ENCODE data around the gene CATSPERB.
"Not testable (repeated sequence)": the region's sequence is repeated elsewhere in the genome, so short reads cannot be mapped to it uniquely, and the experiment has no call there.

CATSPERB gene

DNA sequence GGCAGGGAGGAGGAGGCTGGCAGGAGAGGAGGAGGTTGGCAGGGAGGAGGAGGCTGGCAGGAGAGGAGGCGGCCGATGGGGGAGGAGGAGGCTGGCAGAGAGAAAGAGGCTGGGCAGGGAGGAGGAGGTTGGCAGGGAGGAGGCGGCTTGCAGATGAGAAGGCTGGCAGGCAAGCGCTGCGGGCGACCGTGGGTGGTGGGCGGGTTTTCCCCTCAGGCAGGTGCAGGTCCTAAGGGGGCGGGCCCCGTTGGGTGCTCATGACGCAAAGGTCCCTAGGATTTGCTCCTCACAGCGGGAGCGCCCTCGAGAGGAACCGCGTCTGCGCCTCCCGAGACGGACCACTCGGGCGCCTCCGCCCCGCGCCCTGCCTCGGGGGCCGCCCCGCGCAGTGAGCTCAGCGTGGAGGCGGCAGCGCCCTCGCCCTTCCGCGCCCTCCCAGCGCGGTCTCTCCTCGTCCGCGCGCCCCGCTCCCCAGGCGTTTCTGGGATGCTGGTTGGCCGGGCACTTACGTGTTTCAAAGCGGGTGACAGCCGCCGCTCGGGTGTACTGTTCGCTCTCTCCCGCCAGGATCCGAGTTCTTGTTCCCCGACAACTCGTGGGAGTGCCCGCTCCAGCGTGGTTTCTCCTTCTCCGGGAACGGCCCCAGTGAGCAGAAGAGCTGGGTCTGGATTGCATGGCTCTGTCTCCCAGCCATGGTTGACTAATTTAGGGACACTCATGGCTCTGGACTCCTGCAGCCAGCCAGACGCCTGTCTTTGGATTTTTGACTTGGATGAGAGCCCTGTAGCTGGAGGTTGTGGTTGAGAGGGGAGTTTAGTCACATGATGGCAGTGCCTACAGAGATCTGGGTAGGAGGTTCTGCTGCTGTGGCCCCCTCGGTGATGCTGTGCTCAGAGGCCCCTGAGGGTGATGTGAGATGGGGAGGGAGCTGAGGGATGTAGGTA lies 157.7 kb downstream of the CATSPERB start:
- DNase-seq: peak; percentile 74

DNA sequence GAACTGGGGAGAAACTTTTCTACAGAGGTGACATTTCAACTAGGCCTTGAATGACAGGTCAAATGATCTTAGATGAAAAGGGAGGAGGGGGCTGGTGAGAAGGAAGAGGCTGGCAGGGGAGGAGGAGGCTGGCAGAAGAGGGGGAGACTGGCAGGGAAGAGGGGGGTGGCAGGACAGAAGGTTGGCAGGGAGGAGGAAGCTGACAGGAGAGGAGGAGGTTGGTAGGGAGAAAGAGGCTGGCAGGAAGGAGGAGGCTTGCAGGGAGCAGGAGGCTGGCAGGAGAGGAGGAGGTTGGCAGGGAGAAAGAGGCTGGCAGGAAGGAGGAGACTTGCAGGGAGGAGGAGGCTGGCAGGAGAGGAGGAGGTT lies 158.4 kb downstream of the CATSPERB start:
- DNase-seq: no peak

DNA sequence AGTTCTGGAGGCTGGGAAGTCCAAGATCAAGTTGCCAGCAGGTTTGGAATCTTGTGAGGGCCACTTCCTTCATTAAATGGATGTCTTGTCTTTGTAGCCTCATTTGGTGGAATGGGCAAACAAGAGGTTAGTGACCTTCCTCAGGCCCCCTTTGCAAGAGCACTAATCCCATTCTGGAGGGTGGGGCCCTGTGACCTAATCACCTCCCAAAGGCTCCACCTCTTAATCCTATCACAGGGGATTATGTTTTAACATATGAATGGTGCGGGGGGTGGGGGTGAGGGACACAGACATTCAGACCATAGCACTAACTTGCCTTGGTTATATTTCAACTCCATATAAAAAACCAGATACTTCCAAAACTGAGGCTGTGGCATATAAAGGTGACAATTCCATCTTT lies 161.9 kb downstream of the CATSPERB start:
- no peak for DNase-seq

DNA sequence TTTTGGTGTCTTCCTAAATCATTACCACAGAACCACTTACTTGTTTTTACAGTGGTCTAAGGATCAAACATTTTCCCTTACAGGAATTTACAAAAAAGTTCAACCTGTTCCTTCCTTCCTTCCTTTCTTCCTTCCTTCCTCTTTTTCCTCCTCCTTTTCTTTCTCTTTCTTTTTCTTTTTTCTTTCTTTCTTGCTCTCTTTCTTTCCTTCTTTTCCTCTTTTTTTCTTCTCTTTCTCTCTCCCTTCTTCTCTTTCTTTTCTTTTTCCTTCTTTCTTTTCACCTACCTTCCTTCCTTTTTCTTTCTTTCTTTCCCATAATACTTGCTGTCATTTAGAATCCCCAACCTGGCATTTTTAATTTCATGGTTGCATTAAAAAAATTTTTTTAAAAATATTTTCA lies 162.6 kb downstream of the CATSPERB start:
- no peak for DNase-seq

DNA sequence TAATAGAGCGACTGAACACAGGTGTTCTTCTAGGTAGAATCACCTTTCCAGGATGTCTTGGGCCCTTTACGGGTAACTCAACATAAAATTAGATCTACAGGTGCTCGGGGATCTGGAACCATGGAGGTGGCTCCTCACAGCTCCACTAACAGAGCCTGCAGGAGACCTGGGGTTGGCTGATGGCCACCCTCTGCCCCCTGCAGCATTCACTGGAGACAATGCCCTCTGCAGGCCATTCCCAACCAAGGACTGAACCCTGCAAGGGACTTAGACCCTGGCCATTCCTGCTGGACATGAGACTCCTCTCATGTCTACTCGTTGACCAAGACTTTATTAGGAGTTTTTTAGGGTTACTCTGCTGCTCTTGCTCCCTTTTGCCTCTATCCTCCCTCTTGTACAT lies 163.3 kb downstream of the CATSPERB start:
- DNase-seq: no peak

DNA sequence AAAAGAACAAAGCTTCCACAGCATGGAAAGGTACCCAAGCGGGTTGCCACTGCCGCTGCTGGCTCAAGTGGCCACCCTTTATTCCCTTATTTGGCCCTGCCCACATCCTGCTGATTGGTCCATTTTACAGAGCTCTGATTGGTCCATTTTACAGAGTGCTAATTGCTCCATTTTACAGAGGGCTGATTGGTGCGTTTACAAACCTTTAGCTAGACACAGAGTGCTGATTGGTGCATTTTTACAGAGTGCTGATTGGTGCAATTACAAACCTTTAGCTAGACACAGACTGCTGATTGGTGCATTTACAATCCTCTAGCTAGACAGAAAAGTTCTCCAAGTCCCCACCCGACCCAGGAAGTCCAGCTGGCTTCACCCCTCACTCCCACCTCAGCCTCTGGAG lies 164.1 kb downstream of the CATSPERB start:
- DNase-seq: not testable (repeated sequence)

DNA sequence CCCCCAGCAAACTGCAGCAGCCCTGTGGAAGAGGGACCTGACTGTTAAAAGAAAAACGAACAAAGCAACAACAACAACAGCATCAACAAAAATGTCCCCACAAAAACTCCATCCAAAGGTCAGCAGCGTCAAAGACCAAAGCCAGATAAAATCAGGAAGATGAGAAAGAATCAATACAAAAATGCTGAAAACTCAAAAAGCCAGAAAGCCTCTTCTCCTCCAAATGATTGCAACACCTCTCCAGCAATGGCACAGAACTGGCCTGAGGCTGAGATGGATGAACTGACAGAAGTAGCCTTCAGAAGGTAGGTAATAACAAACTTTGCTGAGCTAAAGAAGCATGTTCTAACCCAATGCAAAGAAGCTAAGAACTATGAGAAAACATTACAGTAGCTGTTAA lies 176.4 kb downstream of the CATSPERB start:
- no peak for DNase-seq

DNA sequence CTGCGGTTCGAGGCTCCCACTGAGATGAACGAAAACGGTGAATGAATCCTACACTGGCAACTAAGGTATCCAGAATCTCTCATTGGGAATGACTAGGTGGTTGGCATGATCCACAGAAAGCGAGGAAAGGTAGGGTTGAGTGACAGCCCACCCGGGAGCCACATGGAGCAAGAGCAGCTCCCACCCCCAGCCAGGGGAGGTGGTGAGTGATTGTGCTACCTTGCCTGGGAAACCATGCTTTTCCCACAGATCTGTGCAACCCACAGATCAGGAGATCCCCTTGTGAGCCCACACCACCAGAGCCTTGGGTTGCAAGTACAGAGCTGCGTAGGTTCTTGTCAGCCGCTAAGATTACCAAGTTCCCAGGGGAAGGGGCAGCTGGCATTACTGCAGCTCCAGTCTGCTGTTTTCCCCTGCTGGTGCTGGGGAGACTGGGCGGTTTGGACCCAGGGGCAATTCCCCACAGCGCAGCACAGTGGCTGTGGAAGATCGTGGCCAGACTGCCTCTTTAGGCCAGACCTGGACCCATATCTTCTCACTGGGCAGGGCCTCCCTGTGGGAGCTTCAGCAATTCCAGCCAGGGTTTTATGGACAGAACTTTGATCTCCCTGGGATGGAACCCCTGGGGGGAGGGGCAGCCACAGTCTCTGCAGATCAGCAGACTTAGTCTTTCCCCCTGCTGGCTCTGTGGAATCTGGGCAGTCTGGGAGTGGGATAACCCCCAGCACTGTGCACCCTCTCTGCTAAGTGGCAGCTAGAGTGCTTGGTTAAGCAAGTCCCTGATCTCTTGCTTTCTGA lies 177.2 kb downstream of the CATSPERB start:
- no peak for DNase-seq

DNA sequence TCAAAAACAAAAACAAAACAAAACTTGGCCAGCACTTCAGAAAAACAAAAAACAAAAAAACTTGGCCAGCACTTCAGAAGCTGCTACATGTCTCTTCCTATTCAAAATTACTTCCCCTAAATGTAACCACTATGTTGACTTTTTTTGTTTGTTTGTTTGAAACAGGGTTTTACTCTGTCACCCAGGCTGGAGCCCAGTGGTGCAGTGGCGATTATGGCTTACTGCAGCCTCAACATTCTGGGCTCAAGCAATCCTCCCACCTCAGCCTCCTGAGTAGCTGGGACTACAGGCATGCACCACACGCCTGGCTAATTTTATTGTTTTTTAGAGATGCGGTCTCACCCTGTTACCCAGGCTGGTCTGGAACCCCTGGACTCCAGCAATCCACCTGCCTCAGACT lies 183.8 kb downstream of the CATSPERB start:
- DNase-seq: no peak

DNA sequence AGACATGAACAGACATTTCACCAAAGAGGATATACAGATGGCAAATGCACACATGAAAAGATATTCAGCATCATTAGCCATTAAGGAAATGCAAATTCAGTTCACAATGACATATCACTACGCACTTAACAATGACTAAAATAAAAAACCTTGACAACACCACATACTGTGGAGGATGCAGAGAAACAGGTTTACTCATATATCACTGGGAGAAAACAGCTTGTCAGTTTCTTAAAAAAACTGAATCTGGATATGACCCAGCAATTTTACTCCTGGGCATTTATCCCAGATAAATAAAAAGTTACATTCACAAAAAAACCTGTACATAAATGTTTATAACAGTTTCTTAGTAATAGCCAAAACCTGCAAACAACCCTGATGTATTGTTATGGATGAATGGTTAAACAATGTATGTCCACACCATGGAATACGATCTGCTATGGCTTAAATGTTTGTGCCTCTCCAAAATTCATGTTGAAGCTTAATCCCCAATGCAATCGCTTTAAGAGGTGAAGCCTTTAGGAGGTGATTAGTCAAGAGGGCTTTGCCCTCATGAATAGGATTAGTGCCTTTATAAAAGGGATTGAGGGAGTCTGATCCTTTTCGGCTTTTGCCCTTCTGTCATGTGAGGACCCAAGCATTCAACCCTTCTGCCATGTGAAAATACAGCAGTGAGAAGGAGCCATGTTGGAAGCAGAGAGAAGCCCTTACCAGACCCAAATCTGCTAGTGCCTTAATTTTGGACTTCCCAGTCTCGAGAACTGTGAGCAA lies 185.8 kb downstream of the CATSPERB start:
- DNase-seq: no peak

DNA sequence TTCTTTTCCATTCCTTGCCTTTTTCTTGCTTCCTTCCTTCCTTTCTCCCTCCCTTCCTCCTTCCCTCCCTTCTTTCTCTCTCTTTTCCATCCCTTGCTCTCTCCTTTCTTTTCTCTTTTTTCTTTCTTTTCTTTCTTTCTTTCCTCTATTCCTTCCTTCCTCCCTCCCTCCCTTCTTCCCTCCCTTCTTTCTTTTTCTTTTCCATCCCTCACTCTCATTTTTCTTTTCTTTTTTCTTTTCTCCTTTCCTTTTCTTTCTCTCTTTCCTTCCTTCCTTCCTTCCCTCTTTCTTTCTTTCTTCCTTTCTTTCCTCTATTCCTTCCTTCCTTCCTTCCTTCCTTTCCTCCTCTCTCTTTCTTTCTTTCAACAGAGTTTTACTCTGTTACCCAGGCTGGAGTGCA lies 186.7 kb downstream of the CATSPERB start:
- no peak for DNase-seq

DNA sequence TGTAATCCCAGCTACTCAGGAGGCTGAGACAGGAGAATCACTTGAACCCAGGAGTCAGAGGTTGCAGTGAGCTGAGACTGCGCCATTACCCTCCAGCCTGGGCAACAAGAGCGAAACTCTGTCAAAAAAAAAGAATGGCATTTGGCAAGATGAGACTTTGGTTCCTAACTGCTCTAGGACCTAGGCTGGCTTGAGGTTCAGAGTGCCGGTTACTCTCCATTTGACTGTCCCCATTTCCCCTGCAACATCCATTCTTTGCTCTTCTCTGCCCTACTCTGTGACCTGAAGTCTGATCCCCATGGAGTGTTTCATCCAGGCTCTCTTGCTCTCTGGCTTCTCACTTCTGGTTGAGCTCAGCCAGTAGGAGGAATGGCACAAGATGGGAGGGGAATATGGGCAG lies 195.6 kb downstream of the CATSPERB start:
- DNase-seq: no peak

DNA sequence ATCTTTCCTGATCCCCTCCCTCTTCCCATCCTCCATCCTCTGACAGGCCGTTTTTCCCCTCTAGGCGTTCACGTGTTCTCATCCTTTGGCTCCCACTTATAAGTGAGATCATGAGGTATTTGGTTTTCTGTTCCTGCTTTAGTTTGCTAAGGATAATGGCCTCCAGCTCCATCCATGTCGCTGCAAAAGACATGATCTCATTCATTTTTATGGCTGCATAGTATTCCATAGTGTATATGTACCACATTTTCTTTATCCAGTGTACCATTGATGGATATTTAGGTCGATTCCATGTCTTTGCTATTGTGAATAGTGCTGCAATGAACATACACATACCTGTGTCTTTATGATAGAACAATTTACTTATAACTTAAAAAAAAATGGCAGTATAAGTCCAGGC lies 197.8 kb downstream of the CATSPERB start:
- DNase-seq: not testable (repeated sequence)

DNA sequence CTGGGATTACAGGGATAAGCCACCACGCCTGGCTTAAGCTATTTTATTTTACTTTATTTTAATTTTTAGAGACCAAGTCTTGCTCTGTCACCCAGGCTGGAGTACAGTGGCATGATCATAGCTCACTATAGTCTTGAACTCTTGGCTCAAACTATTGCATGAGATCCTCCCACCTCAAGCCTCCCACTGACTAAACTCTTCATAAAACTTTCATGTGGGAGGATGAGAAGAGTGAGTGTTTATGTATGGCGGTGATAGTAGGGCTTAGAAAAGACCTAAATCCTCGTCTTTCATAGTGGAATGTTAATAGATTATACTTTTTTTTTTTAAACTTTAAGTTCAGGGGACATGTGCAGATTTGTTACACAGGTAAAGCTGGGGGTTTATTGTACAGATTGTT lies 198.3 kb downstream of the CATSPERB start:
- DNase-seq: no peak
